ENCODE results near the gene ANKRD18A. TPM values are rescaled to one million over a fixed set of nuclear protein-coding genes. Genes with fewer than 3 reads are reported as not detected.
"Not testable (repeated sequence)": the region's sequence is repeated elsewhere in the genome, so short reads cannot be mapped to it uniquely, and the experiment has no call there.

Gene ANKRD18A
- total and polyA plus RNA-seq, 4 donors, result 3.5 to 10.0 (median 5.8) TPM

GRCh38 chr9:38591346-38592063, 28.9 kb downstream of the ANKRD18A start:
- not testable (repeated sequence) for H3K36me3 ChIP-seq (ENCODE audit: control insufficient read depth, insufficient read depth, low read length); H3K4me1 ChIP-seq (ENCODE audit: control insufficient read depth, insufficient read depth, low read length); H3K27me3 ChIP-seq (ENCODE audit: control insufficient read depth, insufficient read depth, low read length); H3K4me3 ChIP-seq (ENCODE audit: low read depth, low read length); H3K27ac ChIP-seq (ENCODE audit: low read depth, low read length); H3K9me3 ChIP-seq (ENCODE audit: control insufficient read depth, insufficient read depth, low read length)
- no CpG with 5 or more reads among the region's 9 CpGs for WGBS (ENCODE audit: insufficient coverage)
- DNase-seq (ENCODE audit: low read depth in 4 of 6, low spot score in 6 of 6), result peak in 2 of 6 donors; percentile 38 to 43

- not testable (repeated sequence) for H3K27ac ChIP-seq (ENCODE audit: low read depth, low read length); DNase-seq (ENCODE audit: low read depth in 4 of 6, low spot score in 6 of 6); H3K9me3 ChIP-seq (ENCODE audit: control insufficient read depth, insufficient read depth, low read length); H3K4me3 ChIP-seq (ENCODE audit: low read depth, low read length); H3K36me3 ChIP-seq (ENCODE audit: control insufficient read depth, insufficient read depth, low read length); H3K27me3 ChIP-seq (ENCODE audit: control insufficient read depth, insufficient read depth, low read length); H3K4me1 ChIP-seq (ENCODE audit: control insufficient read depth, insufficient read depth, low read length)
- WGBS (ENCODE audit: insufficient coverage), result 82% methylated on average over 2 of the region's 3 CpGs
Measured at GRCh38 chr9:38583765-38584164, 36.6 kb downstream of the ANKRD18A start.

- H3K36me3 ChIP-seq (ENCODE audit: control insufficient read depth, insufficient read depth, low read length); H3K27ac ChIP-seq (ENCODE audit: low read depth, low read length); H3K4me3 ChIP-seq (ENCODE audit: low read depth, low read length); H3K27me3 ChIP-seq (ENCODE audit: control insufficient read depth, insufficient read depth, low read length); DNase-seq (ENCODE audit: low read depth in 4 of 6, low spot score in 6 of 6); H3K4me1 ChIP-seq (ENCODE audit: control insufficient read depth, insufficient read depth, low read length); H3K9me3 ChIP-seq (ENCODE audit: control insufficient read depth, insufficient read depth, low read length): not testable (repeated sequence)
- WGBS (ENCODE audit: insufficient coverage), result 86% methylated on average over 1 of the region's 3 CpGs
Measured at GRCh38 chr9:38580112-38580511, 40.3 kb downstream of the ANKRD18A start.

GRCh38 chr9:38576181-38576580, 44.2 kb downstream of the ANKRD18A start:
- H3K4me1 ChIP-seq (ENCODE audit: control insufficient read depth, insufficient read depth, low read length); H3K9me3 ChIP-seq (ENCODE audit: control insufficient read depth, insufficient read depth, low read length); H3K27ac ChIP-seq (ENCODE audit: low read depth, low read length); H3K36me3 ChIP-seq (ENCODE audit: control insufficient read depth, insufficient read depth, low read length); DNase-seq (ENCODE audit: low read depth in 4 of 6, low spot score in 6 of 6); H3K4me3 ChIP-seq (ENCODE audit: low read depth, low read length); H3K27me3 ChIP-seq (ENCODE audit: control insufficient read depth, insufficient read depth, low read length): not testable (repeated sequence)
- WGBS (ENCODE audit: insufficient coverage), result 20% methylated on average over 1 of the region's 1 CpG

- H3K27me3 ChIP-seq (ENCODE audit: control insufficient read depth, insufficient read depth, low read length); DNase-seq (ENCODE audit: low read depth in 4 of 6, low spot score in 6 of 6): not testable (repeated sequence)
- WGBS (ENCODE audit: insufficient coverage), result no CpG with 5 or more reads among the region's 1 CpG
Measured at GRCh38 chr9:38566048-38566447, 54.3 kb downstream of the ANKRD18A start.

GRCh38 chr9:38565178-38565577, 55.2 kb downstream of the ANKRD18A start:
- not testable (repeated sequence) for H3K36me3 ChIP-seq (ENCODE audit: control insufficient read depth, insufficient read depth, low read length); H3K4me1 ChIP-seq (ENCODE audit: control insufficient read depth, insufficient read depth, low read length); H3K27ac ChIP-seq (ENCODE audit: low read depth, low read length); H3K4me3 ChIP-seq (ENCODE audit: low read depth, low read length); H3K9me3 ChIP-seq (ENCODE audit: control insufficient read depth, insufficient read depth, low read length); H3K27me3 ChIP-seq (ENCODE audit: control insufficient read depth, insufficient read depth, low read length); DNase-seq (ENCODE audit: low read depth in 4 of 6, low spot score in 6 of 6)
- no CpG with 5 or more reads among the region's 4 CpGs for WGBS (ENCODE audit: insufficient coverage)

More at GRCh38 chr9:38566048-38566447, 54.3 kb downstream of the ANKRD18A start:
- H3K4me1 ChIP-seq (ENCODE audit: control insufficient read depth, insufficient read depth, low read length); H3K27ac ChIP-seq (ENCODE audit: low read depth, low read length); H3K36me3 ChIP-seq (ENCODE audit: control insufficient read depth, insufficient read depth, low read length); H3K9me3 ChIP-seq (ENCODE audit: control insufficient read depth, insufficient read depth, low read length); H3K4me3 ChIP-seq (ENCODE audit: low read depth, low read length): not testable (repeated sequence)

- not testable (repeated sequence) for DNase-seq (ENCODE audit: low read depth in 4 of 6, low spot score in 6 of 6); H3K27me3 ChIP-seq (ENCODE audit: control insufficient read depth, insufficient read depth, low read length); H3K36me3 ChIP-seq (ENCODE audit: control insufficient read depth, insufficient read depth, low read length); H3K27ac ChIP-seq (ENCODE audit: low read depth, low read length); H3K4me3 ChIP-seq (ENCODE audit: low read depth, low read length); H3K9me3 ChIP-seq (ENCODE audit: control insufficient read depth, insufficient read depth, low read length); H3K4me1 ChIP-seq (ENCODE audit: control insufficient read depth, insufficient read depth, low read length)
- WGBS (ENCODE audit: insufficient coverage), result no CpG with 5 or more reads among the region's 1 CpG
Measured at GRCh38 chr9:38563911-38564310, 56.5 kb downstream of the ANKRD18A start.

- H3K4me3 ChIP-seq (ENCODE audit: low read depth, low read length); H3K27ac ChIP-seq (ENCODE audit: low read depth, low read length); DNase-seq (ENCODE audit: low read depth in 4 of 6, low spot score in 6 of 6); H3K9me3 ChIP-seq (ENCODE audit: control insufficient read depth, insufficient read depth, low read length); H3K4me1 ChIP-seq (ENCODE audit: control insufficient read depth, insufficient read depth, low read length); H3K36me3 ChIP-seq (ENCODE audit: control insufficient read depth, insufficient read depth, low read length); H3K27me3 ChIP-seq (ENCODE audit: control insufficient read depth, insufficient read depth, low read length): not testable (repeated sequence)
- 70% methylated on average over 2 of the region's 2 CpGs for WGBS (ENCODE audit: insufficient coverage)
Measured at GRCh38 chr9:38561134-38561533, 59.3 kb downstream of the ANKRD18A start.

- not testable (repeated sequence) for DNase-seq (ENCODE audit: low read depth in 4 of 6, low spot score in 6 of 6); H3K4me1 ChIP-seq (ENCODE audit: control insufficient read depth, insufficient read depth, low read length); H3K27ac ChIP-seq (ENCODE audit: low read depth, low read length); H3K36me3 ChIP-seq (ENCODE audit: control insufficient read depth, insufficient read depth, low read length); H3K4me3 ChIP-seq (ENCODE audit: low read depth, low read length); H3K9me3 ChIP-seq (ENCODE audit: control insufficient read depth, insufficient read depth, low read length); H3K27me3 ChIP-seq (ENCODE audit: control insufficient read depth, insufficient read depth, low read length)
- WGBS (ENCODE audit: insufficient coverage), result 71% methylated on average over 1 of the region's 3 CpGs
Measured at GRCh38 chr9:38559172-38559571, 61.2 kb downstream of the ANKRD18A start.

- H3K4me3 ChIP-seq (ENCODE audit: low read depth, low read length); DNase-seq (ENCODE audit: low read depth in 4 of 6, low spot score in 6 of 6); H3K9me3 ChIP-seq (ENCODE audit: control insufficient read depth, insufficient read depth, low read length); H3K36me3 ChIP-seq (ENCODE audit: control insufficient read depth, insufficient read depth, low read length); H3K27me3 ChIP-seq (ENCODE audit: control insufficient read depth, insufficient read depth, low read length); H3K4me1 ChIP-seq (ENCODE audit: control insufficient read depth, insufficient read depth, low read length); H3K27ac ChIP-seq (ENCODE audit: low read depth, low read length): not testable (repeated sequence)
- WGBS (ENCODE audit: insufficient coverage), result 17% methylated on average over 1 of the region's 1 CpG
Measured at GRCh38 chr9:38557746-38558145, 62.6 kb downstream of the ANKRD18A start.

All from spinal cord (tissue), 10 donors.